HG03103 (cell line): ENCODE data around the gene GART.
"Not testable (repeated sequence)": the region's sequence is repeated elsewhere in the genome, so short reads cannot be mapped to it uniquely, and the experiment has no call there.

Source experiments
- ATAC-seq: cut with Tn5 transposase; IDR thresholded peaks from one replicate; pipeline ENCODE4 v1.9.1; 2021; ENCODE audit warnings: low read depth; ENCODE audit not compliant: unreplicated experiment

The GART gene

DNA sequence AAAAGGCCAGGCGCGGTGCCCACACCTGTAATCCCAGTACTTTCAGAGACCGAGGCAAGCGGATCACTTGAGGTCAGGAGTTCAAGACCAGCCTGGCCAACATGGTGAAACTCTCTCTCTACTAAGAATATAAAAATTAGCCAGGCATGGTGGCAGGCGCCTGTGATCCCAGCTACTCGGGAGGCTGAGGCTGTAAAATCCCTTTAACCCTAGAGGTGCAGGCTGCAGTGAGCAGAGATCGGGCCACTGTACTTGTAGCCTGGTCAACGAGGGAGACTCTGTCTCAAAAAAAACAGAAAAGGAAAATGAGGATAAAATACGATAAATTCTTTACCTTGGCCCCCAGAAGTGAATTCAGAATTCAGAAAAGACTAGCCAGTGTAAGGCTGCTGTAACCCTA, 63.7 kb downstream of the GART start:
- no peak for ATAC-seq

DNA sequence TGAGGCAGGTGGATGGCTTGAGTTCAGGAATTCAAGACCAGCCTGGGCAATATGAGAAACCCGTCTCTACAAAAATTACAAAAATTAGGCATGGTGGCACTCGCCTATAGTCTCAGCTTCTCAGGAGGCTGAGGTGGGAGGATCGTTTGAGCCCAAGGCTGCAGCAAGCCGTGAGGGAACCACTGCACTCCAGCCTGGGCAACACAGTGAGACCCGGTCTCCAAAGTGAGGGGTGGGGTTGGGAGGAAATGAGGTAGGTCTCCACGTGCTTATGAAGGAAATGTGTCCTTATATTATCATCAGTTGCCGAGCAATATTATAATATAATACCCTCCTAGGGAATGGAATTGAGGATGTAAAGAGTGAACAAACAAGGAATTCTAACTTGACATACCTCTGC, 64.9 kb downstream of the GART start:
- ATAC-seq, result no peak

DNA sequence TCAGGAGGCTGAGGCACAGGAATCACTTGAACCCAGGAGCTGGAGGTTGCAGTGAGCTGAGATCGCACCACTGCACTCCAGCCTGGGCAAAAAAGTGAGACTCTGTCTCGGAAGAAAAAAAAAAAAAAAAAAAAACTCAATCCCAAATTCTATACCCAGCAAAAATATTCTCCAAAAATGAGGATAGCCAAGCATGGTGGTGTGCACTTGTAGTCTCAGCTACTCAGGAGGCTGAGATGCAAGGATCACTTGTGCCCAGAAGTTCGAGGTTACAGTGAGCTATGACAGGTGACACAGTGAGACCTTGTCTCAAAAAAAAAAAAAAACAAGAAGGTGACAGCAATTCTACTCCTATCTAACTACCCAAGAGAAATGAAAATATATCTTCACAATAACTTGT, 68.6 kb downstream of the GART start:
- ATAC-seq, result no peak

DNA sequence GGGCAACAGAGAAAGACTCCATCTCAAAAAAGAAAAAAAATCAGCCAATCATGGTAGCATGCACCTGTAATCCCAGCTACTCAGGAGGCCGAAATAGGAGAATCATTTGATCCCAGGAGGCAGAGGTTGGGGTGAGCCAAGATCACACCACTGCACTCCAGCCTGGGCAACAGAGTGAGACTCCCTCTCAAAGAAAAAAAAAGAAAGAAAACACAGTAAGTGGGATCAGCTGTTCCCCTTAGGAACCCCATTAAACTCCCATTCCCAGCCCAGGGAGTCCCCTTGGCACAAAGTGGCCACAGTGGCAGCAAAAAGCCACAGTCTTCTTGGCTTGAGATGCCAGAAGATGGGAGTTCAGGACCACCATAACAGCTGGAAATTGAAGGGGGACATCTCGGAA, 71.2 kb downstream of the GART start:
- ATAC-seq, result no peak

DNA sequence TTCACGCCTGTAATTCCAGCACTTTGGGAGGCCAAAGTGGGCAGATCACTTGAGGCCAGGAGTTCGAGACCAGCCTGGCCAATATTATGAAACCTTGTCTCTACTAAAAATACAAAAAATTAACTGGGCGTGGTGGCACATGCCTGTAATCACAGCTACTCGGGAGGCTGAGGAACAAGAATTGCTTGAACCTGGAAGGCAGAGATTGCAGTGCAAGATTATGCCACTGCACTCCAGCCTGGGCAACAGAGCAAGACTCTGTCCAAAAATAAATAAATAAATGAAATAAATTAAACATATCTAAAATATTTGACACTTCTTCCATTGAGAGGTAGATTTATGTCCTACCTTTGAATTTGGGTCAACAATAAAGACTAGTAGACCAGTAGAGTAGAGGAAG, 72.7 kb downstream of the GART start:
- ATAC-seq, result not testable (repeated sequence)

DNA sequence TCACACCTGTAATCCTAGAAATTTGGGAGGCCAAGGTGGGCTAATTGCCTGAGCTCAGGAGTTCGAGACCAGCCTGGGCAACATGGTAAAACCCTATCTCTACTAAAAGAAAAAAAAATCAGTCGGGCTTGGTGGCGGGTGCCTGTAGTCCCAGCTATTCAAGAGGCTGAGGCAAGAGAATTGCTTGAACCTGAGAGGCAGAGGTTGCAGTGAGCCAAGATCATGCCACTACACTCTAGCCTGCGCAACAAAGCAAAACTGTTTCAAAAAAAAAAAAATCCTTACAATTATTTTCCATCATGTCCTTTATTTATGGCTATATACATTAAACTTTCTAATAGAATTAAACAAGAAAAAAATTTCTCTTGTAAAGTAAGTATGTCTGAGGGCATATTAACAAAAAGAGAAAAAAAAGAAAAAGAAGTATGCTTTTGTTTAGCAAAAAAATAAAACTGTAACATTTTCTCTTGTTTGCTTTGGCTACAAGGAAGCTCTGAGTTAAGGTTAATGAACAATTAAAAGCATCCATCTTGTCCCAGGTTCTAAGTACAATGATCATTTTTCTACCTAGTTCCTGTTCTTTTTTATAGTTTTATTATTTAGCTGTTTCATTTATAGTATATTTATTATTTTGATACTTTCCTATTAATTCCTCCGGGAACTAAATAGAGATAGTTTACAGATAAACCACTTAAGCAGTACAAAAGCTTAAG, 80.2 kb downstream of the GART start:
- no peak for ATAC-seq

DNA sequence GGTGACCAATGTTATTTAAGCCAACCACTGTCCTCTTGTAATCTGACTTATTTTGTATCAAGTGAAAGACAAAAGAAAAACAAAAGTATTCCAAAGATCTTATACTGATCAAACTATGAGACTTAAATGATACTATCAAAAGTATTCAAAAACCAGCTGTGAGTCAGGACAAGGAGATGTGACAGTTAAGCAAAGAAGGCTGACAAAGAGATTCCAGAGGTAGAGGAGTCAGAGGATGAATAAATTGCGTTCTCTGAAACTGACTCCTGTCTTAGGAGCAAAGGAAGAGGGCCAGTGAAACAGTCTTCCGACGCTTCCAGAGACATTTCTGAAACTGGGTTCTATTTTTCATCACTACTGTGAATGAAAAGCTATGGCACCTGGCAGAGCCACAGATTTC, 83.1 kb downstream of the GART start:
- no peak for ATAC-seq

DNA sequence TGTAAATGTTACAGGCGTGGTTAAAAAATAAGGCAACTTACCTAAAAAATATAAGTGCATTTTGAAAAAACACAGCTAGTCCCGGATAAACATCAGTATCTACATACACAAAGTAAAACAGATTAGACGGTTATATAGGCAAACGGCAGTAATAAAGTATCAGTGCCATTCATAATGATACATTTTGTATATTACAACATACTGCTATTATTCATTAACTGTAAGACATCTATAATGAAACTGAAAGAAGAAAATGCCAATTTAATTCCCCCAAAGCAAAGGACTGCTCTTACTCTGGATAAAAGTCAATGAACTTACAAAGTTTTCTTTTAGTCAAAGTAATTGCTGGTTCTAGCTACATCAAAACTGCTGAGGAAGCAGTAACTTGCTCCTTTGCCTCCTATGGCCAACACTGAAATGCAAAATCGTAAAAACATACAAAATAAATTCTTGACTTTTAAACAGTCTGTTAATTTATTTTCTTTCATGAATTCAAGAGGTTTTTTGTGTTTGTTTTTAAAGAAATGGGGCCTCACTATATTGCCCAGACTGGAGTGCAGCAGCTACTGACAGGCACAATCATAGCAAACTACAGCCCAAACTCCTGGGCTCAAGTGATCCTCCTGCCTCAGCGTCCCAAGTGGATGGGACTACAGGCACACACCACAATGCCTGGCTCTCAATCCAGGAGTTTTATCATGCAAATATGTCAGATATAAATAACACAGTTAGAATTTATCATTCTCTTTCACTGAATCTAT, 86.1 kb downstream of the GART start:
- ATAC-seq, result no peak
